ENCODE results near the gene RAB1B.
"Not testable (repeated sequence)": the region's sequence is repeated elsewhere in the genome, so short reads cannot be mapped to it uniquely, and the experiment has no call there.

The RAB1B gene

GRCh38 chr11:66310803-66311440 lies 42.5 kb downstream of the RAB1B start:
- not testable (repeated sequence) for DNase-seq

- no peak for DNase-seq
These were observed 43.1 kb downstream of the RAB1B start for GRCh38 chr11:66311470-66311964.

GRCh38 chr11:66311965-66312548 lies 43.6 kb downstream of the RAB1B start:
- peak; percentile 91 for DNase-seq

- DNase-seq, result peak; percentile 100
These were observed 44.3 kb downstream of the RAB1B start for GRCh38 chr11:66312549-66313320.

- peak; percentile 40 for DNase-seq
These were observed 45.1 kb downstream of the RAB1B start for GRCh38 chr11:66313321-66314185.

- DNase-seq, result no peak
These were observed 45.7 kb downstream of the RAB1B start for GRCh38 chr11:66314186-66314501.

GRCh38 chr11:66314561-66315497 lies 46.4 kb downstream of the RAB1B start:
- DNase-seq, result no peak

- DNase-seq, result no peak
These were observed 47.1 kb downstream of the RAB1B start for GRCh38 chr11:66315498-66315885.

GRCh38 chr11:66315921-66316811 lies 47.7 kb downstream of the RAB1B start:
- peak; percentile 13 for DNase-seq

GRCh38 chr11:66316849-66317251 lies 48.4 kb downstream of the RAB1B start, which contains the start of gene CD248:
CD248 (minus strand) TSS chr11:66317044; CDS start chr11:66317027, 17 bp downstream.
- DNase-seq, result peak; percentile 92

- DNase-seq, result peak; percentile 82
These were observed 48.9 kb downstream of the RAB1B start for GRCh38 chr11:66317322-66317722.

- peak; percentile 89 for DNase-seq
These were observed 49.5 kb downstream of the RAB1B start for GRCh38 chr11:66317723-66318599.

- no peak for DNase-seq
These were observed 50.1 kb downstream of the RAB1B start for GRCh38 chr11:66318600-66318970.

GRCh38 chr11:66320289-66320688 lies 51.9 kb downstream of the RAB1B start:
- not testable (repeated sequence) for DNase-seq

GRCh38 chr11:66320748-66321147 lies 52.3 kb downstream of the RAB1B start:
- not testable (repeated sequence) for DNase-seq

- DNase-seq, result no peak
These were observed 53.2 kb downstream of the RAB1B start for GRCh38 chr11:66321606-66322005.

- peak; percentile 13 for DNase-seq
These were observed 54.4 kb downstream of the RAB1B start for GRCh38 chr11:66322732-66323427.

- no peak for DNase-seq
These were observed 55.2 kb downstream of the RAB1B start for GRCh38 chr11:66323684-66324083.

GRCh38 chr11:66324664-66325063 lies 56.2 kb downstream of the RAB1B start:
- peak; percentile 79 for DNase-seq
